H7 (cell line): Measurements from ENCODE around the gene UBR4. TPM values are rescaled to one million over a fixed set of nuclear protein-coding genes. Genes with fewer than 3 reads are reported as not detected.
A peak's percentile ranks its signal among the peaks of the same experiment; 100 is the strongest.
"Not testable (repeated sequence)": the region's sequence is repeated elsewhere in the genome, so short reads cannot be mapped to it uniquely, and the experiment has no call there.

ENCODE experiments used
- DNase-seq: peaks from one replicate; pipeline ENCODE4 v3.0.0; 2012
- H3K27me3 ChIP-seq: 2 replicates; pipeline ENCODE4 v1.6.0; 2011; ENCODE audit warnings: mild to moderate bottlenecking, low read length; ENCODE audit not compliant: control insufficient read depth, insufficient read depth
- H3K36me3 ChIP-seq: replicated peaks from 2 replicates; pipeline ENCODE4 v1.5.1; 2011; ENCODE audit warnings: low read length; ENCODE audit not compliant: control insufficient read depth, insufficient read depth
- H3K4me3 ChIP-seq: 2 replicates; pipeline ENCODE4 v1.5.1; 2011; ENCODE audit warnings: low read depth, mild to moderate bottlenecking, control low read depth, low read length, moderate library complexity; ENCODE audit not compliant: insufficient read depth
- total RNA-seq: library from RNA; depleted of rRNA; stranded (reverse); fragments of >200 nt; shearing (Covaris generic); gene quantifications from 2 replicates; pipeline ENCODE4 v1.2.3, GENCODE V29; 2014

Gene UBR4
- total RNA-seq, 1 experiment from 2014 or later, result 87.7 TPM

GRCh38 chr1:19190468-19190867 lies 19.6 kb downstream of the UBR4 start:
- Histone ChIP-seq H3K4me3 (no peak overlapping the region), H3K36me3 (peaks cover 40% of the 10 kb centered on the region), H3K27me3 (no peaks in the 10 kb centered on the region)
- no peak for DNase-seq

DNA sequence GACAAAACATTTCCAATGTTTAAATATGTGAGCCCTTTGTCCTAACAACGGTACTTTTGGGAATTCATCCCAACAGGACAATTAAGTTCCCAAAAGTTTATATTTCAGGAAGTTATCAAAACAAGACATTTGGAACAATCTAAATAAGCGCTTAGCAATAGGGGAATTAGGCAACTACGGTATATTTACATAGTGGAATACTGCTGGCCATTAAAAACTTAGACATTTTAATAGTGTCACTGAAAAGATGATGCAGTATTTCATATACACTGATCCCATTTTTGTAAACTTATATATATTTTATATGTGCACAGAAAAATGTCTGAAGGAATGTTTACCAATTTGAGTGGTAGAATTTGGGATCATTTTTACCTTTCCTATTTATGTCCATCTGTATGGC lies 20.8 kb downstream of the UBR4 start:
- Histone ChIP-seq H3K27me3 (no peaks in the 10 kb centered on the region), H3K4me3 (no peak overlapping the region), H3K36me3 (peaks cover 48% of the 10 kb centered on the region)
- no peak for DNase-seq

DNA sequence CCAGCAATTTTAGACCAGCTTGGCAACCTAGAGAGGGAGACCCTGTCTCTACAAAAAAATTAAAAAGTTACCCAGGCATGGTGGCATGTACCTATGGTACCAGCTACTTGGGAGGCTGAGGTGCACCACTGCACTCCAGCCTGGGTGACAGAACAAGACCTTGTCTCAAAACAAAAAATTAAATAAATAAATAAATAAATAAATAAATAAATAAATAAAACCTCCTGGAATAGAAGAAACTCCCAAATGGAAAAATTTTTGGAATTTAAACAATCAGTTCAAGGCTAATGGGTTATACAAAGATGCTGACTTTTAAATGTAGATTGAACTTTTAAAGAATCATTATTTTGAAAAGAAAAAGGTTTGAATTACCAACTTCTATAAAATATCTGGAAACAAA lies 22.2 kb downstream of the UBR4 start:
- DNase-seq, result no peak
- H3K36me3 ChIP-seq, result peaks cover 45% of the 10 kb centered on the region
- H3K27me3 ChIP-seq, result no peaks in the 10 kb centered on the region
- no peak overlapping the region for H3K4me3 ChIP-seq

- DNase-seq, result no peak
- no peak overlapping the region for H3K4me3 ChIP-seq
- no peaks in the 10 kb centered on the region for H3K27me3 ChIP-seq
- peaks cover 46% of the 10 kb centered on the region for H3K36me3 ChIP-seq
Measured at GRCh38 chr1:19186001-19186400, 24.1 kb downstream of the UBR4 start.

DNA sequence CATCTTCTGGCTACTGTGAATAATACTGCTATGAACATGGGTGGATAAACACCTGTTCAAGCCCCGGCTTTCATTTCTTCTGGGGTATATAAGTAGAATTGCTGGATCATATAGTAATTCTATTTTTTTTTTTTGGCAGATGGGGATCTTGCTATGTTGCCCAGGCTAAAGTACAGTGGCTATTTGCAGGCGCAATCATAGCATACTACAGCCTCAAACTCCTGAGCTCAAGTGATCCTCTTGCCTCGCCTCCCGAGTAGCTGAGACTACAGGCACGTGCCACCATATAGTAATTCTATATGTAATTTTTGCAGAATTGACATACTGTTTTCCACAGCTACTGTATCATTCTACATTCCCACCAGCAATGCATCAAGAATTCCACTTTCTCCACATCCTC lies 27.8 kb downstream of the UBR4 start:
- Histone ChIP-seq H3K4me3 (no peak overlapping the region), H3K36me3 (peaks cover 48% of the 10 kb centered on the region), H3K27me3 (no peaks in the 10 kb centered on the region)
- DNase-seq, result no peak

- not testable (repeated sequence) for H3K27me3 ChIP-seq, H3K4me3 ChIP-seq, DNase-seq
- peaks cover 56% of the 10 kb centered on the region for H3K36me3 ChIP-seq
Measured at GRCh38 chr1:19180265-19180657, 29.8 kb downstream of the UBR4 start.

- H3K4me3 ChIP-seq, result no peak overlapping the region
- H3K27me3 ChIP-seq, result no peaks in the 10 kb centered on the region
- H3K36me3 ChIP-seq, result peaks cover 57% of the 10 kb centered on the region
- peak; percentile 13 for DNase-seq
Measured at GRCh38 chr1:19179597-19180264, 30.3 kb downstream of the UBR4 start.

DNA sequence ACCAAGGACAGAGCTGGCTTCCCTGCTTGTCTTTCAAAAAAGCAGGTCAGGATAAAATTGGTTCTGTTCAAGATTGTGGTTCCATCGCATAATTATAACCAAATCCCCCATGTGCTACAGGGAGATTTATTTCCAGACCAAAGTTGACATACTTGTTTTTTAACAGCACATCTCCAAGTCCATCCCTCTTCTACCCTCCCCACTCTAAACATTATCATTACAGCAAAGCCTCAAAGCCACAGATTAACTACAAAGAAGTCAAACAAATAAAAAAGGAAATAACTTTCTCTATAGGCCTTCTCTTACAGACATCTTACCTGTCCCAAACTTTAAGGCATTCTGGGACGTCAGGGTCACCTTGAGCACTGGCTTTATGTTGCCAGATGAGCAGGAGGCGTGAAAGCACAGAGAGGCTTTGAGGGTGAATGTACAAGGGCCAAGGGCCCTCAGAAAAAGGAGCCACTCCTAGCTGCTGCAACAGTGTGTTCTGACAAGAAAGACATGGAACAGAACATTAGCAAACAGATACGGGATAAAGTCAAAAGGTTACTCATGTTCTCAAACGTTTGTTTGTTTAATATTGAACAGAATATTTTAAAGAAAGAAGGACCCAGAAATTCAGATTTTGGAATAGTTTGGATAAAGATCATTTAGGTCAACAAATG lies 31.2 kb downstream of the UBR4 start:
- Histone ChIP-seq H3K4me3 (no peak overlapping the region), H3K36me3 (peaks cover 59% of the 10 kb centered on the region), H3K27me3 (no peaks in the 10 kb centered on the region)
- no peak for DNase-seq

GRCh38 chr1:19177811-19178210 lies 32.3 kb downstream of the UBR4 start:
- Histone ChIP-seq H3K27me3 (no peaks in the 10 kb centered on the region), H3K4me3 (no peak overlapping the region), H3K36me3 (peaks cover 61% of the 10 kb centered on the region)
- DNase-seq, result no peak

GRCh38 chr1:19169642-19170041 lies 40.4 kb downstream of the UBR4 start:
- H3K36me3 ChIP-seq, result peaks cover 76% of the 10 kb centered on the region
- DNase-seq, result no peak
- H3K4me3 ChIP-seq, result no peak overlapping the region
- no peaks in the 10 kb centered on the region for H3K27me3 ChIP-seq

DNA sequence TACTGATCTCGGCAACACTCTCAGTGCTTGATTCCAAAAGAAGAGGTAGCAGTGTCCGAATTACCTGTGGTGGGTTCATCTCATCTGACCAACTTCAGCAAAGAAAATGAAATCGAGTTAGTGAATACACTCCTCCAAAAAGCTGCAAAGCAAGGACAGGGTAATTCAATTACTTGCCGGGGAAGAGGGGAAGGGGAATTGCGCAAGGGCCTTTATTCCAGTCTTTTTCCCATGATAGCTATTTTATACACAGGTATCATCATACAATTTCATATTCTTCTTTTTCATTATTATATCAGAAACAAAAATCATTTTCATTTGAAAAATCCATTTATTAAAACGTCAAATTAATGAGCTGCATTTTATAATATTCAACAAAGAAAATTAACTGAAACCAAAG lies 42.9 kb downstream of the UBR4 start:
- Histone ChIP-seq H3K36me3 (peaks cover 77% of the 10 kb centered on the region), H3K27me3 (no peaks in the 10 kb centered on the region), H3K4me3 (no peak overlapping the region)
- no peak for DNase-seq

- no peak overlapping the region for H3K4me3 ChIP-seq
- peaks cover 76% of the 10 kb centered on the region for H3K36me3 ChIP-seq
- no peaks in the 10 kb centered on the region for H3K27me3 ChIP-seq
- no peak for DNase-seq
Measured at GRCh38 chr1:19166066-19166465, 44.0 kb downstream of the UBR4 start.

GRCh38 chr1:19165501-19165900 lies 44.6 kb downstream of the UBR4 start:
- H3K4me3 ChIP-seq, result no peak overlapping the region
- no peaks in the 10 kb centered on the region for H3K27me3 ChIP-seq
- no peak for DNase-seq
- peaks cover 76% of the 10 kb centered on the region for H3K36me3 ChIP-seq

DNA sequence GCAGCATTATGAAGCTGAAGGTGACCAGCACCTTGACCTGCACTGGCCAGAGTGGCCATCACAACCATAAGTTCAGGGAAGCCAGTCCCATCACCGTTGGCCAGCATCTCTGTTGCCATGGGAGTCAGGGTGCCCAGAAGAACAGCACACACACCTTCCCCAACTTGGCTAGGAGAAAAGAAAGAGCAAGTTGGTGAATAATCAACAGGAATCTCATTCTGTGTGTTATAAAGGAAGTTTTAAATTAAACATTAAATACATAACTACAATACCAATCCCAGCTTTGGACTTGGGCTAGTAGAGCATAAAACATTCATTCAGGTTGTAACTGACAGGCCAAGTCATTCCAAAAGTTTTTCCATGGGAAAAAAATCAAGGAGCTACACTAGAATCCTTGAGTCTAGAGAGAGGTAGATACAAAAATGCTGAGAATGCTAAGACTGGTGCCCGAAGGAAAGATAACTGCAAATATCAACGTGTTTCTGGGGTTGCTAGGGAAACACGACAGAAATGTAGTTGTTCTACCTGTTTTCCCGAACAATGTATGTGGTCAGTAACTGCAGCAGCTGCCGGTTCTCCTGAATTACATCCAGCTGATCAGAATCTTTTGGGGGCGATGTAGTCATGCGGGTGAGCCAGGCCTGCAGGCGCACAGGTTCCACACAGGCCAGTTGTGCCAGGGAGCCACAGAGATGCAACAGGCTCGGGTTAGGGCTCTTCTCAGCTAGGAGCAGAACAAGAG lies 45.6 kb downstream of the UBR4 start:
- Histone ChIP-seq H3K36me3 (peaks cover 79% of the 10 kb centered on the region), H3K27me3 (no peaks in the 10 kb centered on the region), H3K4me3 (no peak overlapping the region)
- DNase-seq, result no peak

DNA sequence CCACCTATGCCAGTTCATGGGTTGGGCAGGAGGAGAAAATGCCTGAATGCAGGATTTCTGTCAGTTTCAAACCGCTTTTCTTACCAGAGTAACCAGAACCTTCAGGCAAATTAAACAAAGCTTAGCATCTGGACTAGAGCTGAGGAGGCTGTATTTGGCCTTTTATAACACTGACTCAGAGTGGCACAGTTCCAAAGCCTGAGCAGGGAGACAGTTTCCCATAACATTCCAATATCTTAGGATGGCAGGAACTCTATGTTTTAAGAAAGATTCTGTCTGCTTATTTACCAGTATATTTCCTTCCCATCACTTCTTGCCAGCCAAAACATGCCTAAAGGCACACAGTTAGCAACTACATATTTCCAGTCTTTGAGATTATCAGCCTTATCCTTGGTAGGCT lies 46.8 kb downstream of the UBR4 start:
- Histone ChIP-seq H3K36me3 (peaks cover 79% of the 10 kb centered on the region), H3K27me3 (no peaks in the 10 kb centered on the region), H3K4me3 (no peak overlapping the region)
- no peak for DNase-seq
